ENCODE results near the gene ATP1A2. TPM values are rescaled to one million over a fixed set of nuclear protein-coding genes. Genes with fewer than 3 reads are reported as not detected.

The ATP1A2 gene
- polyA plus RNA-seq, 6 donors from 2014 or later = not detected

DNA sequence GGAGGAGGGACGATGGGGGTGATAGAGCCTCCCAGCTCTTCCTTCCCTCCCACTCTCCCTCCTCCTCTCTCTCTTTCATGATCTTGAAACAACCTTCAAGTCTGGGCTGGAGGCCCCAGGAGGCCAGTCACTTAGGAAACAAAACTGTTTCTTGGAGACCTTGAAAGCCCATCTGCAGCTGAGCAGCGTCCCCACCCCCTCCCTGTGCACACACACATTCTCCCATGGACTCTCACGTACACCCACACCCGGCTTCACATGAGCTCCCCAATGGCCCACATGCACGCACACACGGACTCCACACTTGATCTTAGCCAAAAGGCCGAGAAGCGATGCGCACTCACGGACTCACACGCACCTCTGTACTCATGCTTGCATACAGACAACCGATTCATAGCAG is 3.2 kb upstream of the ATP1A2 start:
- peaks cover 0 to 1% (median 0%) of the 10 kb centered on the region in 7 donors for H3K9me3 Mint-ChIP-seq
- ATAC-seq (ENCODE audit: low read depth in 2 of 2) = no peak
- H3K4me1 Mint-ChIP-seq = peaks cover 0 to 4% (median 0%) of the 10 kb centered on the region in 3 donors
- no peak overlapping the region for H3K4me3 Mint-ChIP-seq
- H3K27me3 Mint-ChIP-seq = peaks cover 21 to 57% (median 47%) of the 10 kb centered on the region in 3 donors
- no peak overlapping the region for H3K27ac Mint-ChIP-seq
- DNase-seq = no peak
- no peaks in the 10 kb centered on the region for H3K36me3 Mint-ChIP-seq

- Mint-ChIP-seq H3K4me3 (no peak overlapping the region), H3K27me3 (peaks cover 21 to 61% (median 51%) of the 10 kb centered on the region in 3 donors), H3K9me3 (peaks cover 0 to 1% (median 0%) of the 10 kb centered on the region in 7 donors), H3K4me1 (peaks cover 0 to 4% (median 0%) of the 10 kb centered on the region in 3 donors), H3K36me3 (no peaks in the 10 kb centered on the region), H3K27ac (no peak overlapping the region)
- no peak for ATAC-seq (ENCODE audit: low read depth in 2 of 2)
- no peak for DNase-seq
These were observed 2.2 kb upstream of the ATP1A2 start for GRCh38 chr1:160113407-160113806.

DNA sequence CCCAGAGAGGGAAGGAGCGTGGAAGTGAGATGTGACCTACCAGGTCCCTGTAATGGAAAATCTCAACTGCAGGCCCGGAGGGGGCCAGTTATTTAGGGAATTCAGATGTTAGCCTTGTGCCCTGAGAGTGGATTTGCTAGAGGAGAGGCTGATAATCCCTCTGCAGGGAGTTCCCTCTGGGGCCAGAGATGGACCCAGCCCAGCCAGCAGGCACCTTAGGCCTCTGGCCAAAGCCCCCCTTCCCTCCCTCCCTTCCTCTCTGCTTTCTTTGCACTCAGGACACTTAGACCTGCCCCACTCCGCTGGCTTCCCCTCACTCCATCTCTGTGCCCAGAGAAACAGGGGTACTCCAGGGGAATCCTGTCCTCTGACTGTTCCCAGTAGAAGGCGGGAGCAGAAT is 1.5 kb upstream of the ATP1A2 start:
- Mint-ChIP-seq H3K27me3 (peaks cover 16 to 58% (median 49%) of the 10 kb centered on the region in 3 donors), H3K27ac (peak overlapping the region in 1 of 6 donors; percentile 12)
- no peak for ATAC-seq (ENCODE audit: low read depth in 2 of 2)

GRCh38 chr1:160116283-160117147 is 956 bp downstream of the ATP1A2 start:
- no peak for DNase-seq
- Mint-ChIP-seq H3K4me3 (no peak overlapping the region), H3K27me3 (peaks cover 16 to 49% (median 44%) of the 10 kb centered on the region in 3 donors), H3K4me1 (no peaks in the 10 kb centered on the region), H3K27ac (no peak overlapping the region), H3K9me3 (no peaks in the 10 kb centered on the region), H3K36me3 (no peaks in the 10 kb centered on the region)
- ATAC-seq (ENCODE audit: low read depth in 2 of 2) = no peak

More for the DNA sequence above, 1.5 kb upstream of the ATP1A2 start:
- DNase-seq = no peak
- H3K9me3 Mint-ChIP-seq = no peaks in the 10 kb centered on the region
- no peak overlapping the region for H3K4me3 Mint-ChIP-seq
- H3K36me3 Mint-ChIP-seq = no peaks in the 10 kb centered on the region
- H3K4me1 Mint-ChIP-seq = peaks cover 0 to under 1% (median 0%) of the 10 kb centered on the region in 3 donors

DNA sequence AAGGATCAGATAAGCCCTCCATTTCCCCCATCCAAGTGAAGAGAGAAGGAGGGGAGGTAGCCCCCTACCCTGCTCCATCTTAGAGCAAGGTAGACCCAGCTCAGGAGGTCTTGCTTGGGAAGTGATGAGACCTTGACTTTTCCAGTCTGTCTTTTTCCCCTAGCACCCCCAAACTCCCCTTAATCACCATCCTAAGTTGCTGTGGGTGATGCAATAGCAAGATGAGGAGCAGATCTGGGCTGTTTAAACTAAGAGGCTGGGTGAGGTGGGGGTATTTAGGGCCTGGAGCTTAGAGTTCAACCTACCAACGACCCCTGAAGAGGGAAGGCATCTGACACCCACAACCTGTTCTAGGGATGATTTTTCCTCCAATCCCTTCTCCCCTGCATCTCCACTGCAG is 1.7 kb downstream of the ATP1A2 start:
- H3K27me3 Mint-ChIP-seq = peaks cover 15 to 48% (median 44%) of the 10 kb centered on the region in 3 donors

DNA sequence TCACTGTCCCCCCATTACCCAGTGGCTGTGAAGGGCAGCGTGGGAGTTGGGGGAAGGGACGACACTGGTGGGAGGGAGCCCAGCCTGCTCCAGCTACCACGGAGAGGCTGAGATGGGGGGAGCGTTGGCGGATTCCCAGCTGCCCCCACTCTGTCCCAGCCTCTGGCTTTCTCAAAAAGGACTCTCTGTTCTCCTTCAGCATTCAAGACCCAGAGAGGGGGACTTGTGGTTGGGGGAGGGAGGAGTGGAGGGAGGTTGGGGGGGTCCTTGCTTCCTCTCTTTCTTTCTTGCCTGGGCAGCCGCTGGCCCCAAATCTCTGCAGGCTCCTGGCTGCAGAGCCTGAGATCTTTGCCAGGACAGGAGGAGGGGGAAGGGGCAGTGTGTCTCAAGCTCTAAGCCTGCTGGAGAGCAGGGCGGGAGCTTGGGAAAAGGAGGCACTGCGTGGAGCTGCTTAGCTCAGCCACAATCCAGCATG is 2.2 kb downstream of the ATP1A2 start:
- Mint-ChIP-seq H3K4me1 (no peaks in the 10 kb centered on the region), H3K27ac (no peak overlapping the region), H3K9me3 (no peaks in the 10 kb centered on the region), H3K27me3 (peaks cover 11 to 43% (median 43%) of the 10 kb centered on the region in 3 donors), H3K4me3 (no peak overlapping the region), H3K36me3 (no peaks in the 10 kb centered on the region)
- ATAC-seq (ENCODE audit: low read depth in 2 of 2) (no peak), DNase-seq (no peak)

More for the DNA sequence above, 1.7 kb downstream of the ATP1A2 start:
- no peak overlapping the region for H3K27ac Mint-ChIP-seq
- no peaks in the 10 kb centered on the region for H3K36me3 Mint-ChIP-seq
- H3K4me3 Mint-ChIP-seq = no peak overlapping the region
- no peak for DNase-seq
- H3K9me3 Mint-ChIP-seq = no peaks in the 10 kb centered on the region
- no peaks in the 10 kb centered on the region for H3K4me1 Mint-ChIP-seq
- ATAC-seq (ENCODE audit: low read depth in 2 of 2) = no peak

GRCh38 chr1:160118928-160119327 is 3.4 kb downstream of the ATP1A2 start:
- H3K4me1 Mint-ChIP-seq = no peaks in the 10 kb centered on the region
- H3K36me3 Mint-ChIP-seq = no peaks in the 10 kb centered on the region
- DNase-seq = no peak
- no peak overlapping the region for H3K4me3 Mint-ChIP-seq
- no peaks in the 10 kb centered on the region for H3K9me3 Mint-ChIP-seq
- no peak overlapping the region for H3K27ac Mint-ChIP-seq
- no peak for ATAC-seq (ENCODE audit: low read depth in 2 of 2)
- peaks cover 6 to 46% (median 45%) of the 10 kb centered on the region in 3 donors for H3K27me3 Mint-ChIP-seq

GRCh38 chr1:160120797-160121196 is 5.2 kb downstream of the ATP1A2 start:
- Mint-ChIP-seq H3K36me3 (no peaks in the 10 kb centered on the region), H3K4me1 (no peaks in the 10 kb centered on the region), H3K4me3 (no peak overlapping the region), H3K27me3 (peaks cover 9 to 37% (median 36%) of the 10 kb centered on the region in 3 donors), H3K27ac (peak overlapping the region in 2 of 6 donors; percentile 67 to 79), H3K9me3 (no peaks in the 10 kb centered on the region)
- DNase-seq = no peak
- no peak for ATAC-seq (ENCODE audit: low read depth in 2 of 2)

GRCh38 chr1:160121388-160121787 is 5.8 kb downstream of the ATP1A2 start:
- Mint-ChIP-seq H3K4me3 (no peak overlapping the region), H3K4me1 (no peaks in the 10 kb centered on the region), H3K27me3 (peaks cover 11 to 31% (median 30%) of the 10 kb centered on the region in 3 donors)

GRCh38 chr1:160122978-160123495 is 7.5 kb downstream of the ATP1A2 start:
- no peaks in the 10 kb centered on the region for H3K4me1 Mint-ChIP-seq
- no peak overlapping the region for H3K4me3 Mint-ChIP-seq
- ATAC-seq (ENCODE audit: low read depth in 2 of 2) = no peak
- H3K36me3 Mint-ChIP-seq = no peaks in the 10 kb centered on the region
- DNase-seq = no peak
- H3K27me3 Mint-ChIP-seq = peaks cover 5 to 24% (median 24%) of the 10 kb centered on the region in 3 donors
- no peak overlapping the region for H3K27ac Mint-ChIP-seq
- H3K9me3 Mint-ChIP-seq = no peaks in the 10 kb centered on the region

More at GRCh38 chr1:160121388-160121787, 5.8 kb downstream of the ATP1A2 start:
- Mint-ChIP-seq H3K9me3 (no peaks in the 10 kb centered on the region), H3K27ac (no peak overlapping the region), H3K36me3 (no peaks in the 10 kb centered on the region)
- DNase-seq = no peak
- no peak for ATAC-seq (ENCODE audit: low read depth in 2 of 2)

- peaks cover 5 to 23% (median 21%) of the 10 kb centered on the region in 3 donors for H3K27me3 Mint-ChIP-seq
- DNase-seq (no peak), ATAC-seq (ENCODE audit: low read depth in 2 of 2) (no peak)
- H3K4me3 Mint-ChIP-seq = no peak overlapping the region
- no peaks in the 10 kb centered on the region for H3K4me1 Mint-ChIP-seq
- no peaks in the 10 kb centered on the region for H3K9me3 Mint-ChIP-seq
- no peak overlapping the region for H3K27ac Mint-ChIP-seq
- H3K36me3 Mint-ChIP-seq = no peaks in the 10 kb centered on the region
These were observed 8.2 kb downstream of the ATP1A2 start for GRCh38 chr1:160123726-160124125.

DNA sequence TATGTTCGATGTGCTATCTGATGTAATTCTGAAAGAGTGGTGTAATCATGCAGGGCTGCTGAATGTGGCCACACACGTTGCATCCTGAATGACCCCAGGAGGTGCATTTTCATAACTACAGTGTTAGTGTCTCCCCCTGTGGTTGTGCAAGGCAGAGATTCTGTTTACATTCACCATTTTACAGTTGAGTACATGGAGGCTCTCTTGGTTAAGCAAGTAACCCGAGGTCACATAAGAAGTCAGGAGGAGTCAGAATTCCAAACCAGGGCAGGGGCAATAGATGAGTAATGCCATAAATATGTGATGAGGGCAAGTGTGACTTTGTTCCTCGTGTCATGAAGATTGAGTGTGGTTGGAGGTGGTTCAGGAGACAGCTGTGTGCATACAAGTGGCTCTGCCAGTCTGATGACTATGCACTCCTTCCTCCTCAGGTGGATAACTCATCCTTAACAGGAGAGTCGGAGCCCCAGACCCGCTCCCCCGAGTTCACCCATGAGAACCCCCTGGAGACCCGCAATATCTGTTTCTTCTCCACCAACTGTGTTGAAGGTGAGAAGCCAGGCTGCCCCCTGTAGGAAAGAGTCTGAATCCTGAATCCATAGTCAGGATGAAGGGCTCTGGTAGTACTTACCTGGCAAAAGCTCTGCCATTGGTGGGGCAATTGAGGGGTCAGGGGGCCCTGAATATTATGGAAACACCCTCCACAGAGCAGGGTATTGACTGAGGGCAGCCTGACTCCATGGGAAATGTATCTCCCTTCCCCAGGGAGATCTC is 9.3 kb downstream of the ATP1A2 start:
- no peaks in the 10 kb centered on the region for H3K36me3 Mint-ChIP-seq

DNA sequence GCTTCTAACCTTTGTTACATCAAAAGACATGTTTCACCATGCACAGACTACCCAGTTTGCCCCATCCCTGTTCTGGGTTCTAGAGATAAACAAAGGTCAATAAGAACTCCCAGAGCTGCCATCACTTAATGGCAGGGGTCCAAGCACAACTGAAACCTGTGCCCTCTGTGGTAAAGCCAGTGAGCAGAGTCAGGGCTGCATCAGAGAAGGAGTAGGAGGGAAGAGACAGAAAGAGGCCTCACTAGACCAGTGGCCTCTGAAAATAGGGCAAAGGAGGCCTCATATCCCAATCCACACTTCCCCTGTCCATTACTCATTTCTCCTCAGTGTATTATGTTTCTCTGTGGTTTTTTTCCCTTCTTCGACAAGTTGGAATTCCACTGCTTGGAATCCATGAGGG is 10.2 kb downstream of the ATP1A2 start:
- H3K4me1 Mint-ChIP-seq = peaks cover 0 to 2% (median 0%) of the 10 kb centered on the region in 3 donors
- peaks cover 10 to 39% (median 27%) of the 10 kb centered on the region in 3 donors for H3K27me3 Mint-ChIP-seq
- H3K36me3 Mint-ChIP-seq = no peaks in the 10 kb centered on the region
- no peak for DNase-seq
- no peak overlapping the region for H3K4me3 Mint-ChIP-seq
- ATAC-seq (ENCODE audit: low read depth in 2 of 2) = no peak
- peak overlapping the region in 1 of 6 donors; percentile 52 for H3K27ac Mint-ChIP-seq
- H3K9me3 Mint-ChIP-seq = no peaks in the 10 kb centered on the region

More for the DNA sequence above, 9.3 kb downstream of the ATP1A2 start:
- Mint-ChIP-seq H3K27me3 (peaks cover 5 to 32% (median 26%) of the 10 kb centered on the region in 3 donors), H3K4me3 (no peak overlapping the region), H3K27ac (no peak overlapping the region), H3K9me3 (no peaks in the 10 kb centered on the region), H3K4me1 (no peaks in the 10 kb centered on the region)
- DNase-seq (no peak), ATAC-seq (ENCODE audit: low read depth in 2 of 2) (no peak)

Measured in naive B cell (primary cell).